Astrocyte of the cerebellum (primary cell): ENCODE results near the gene ROCK2.

Experiments
- DNase-seq: peaks from one replicate; pipeline ENCODE4 v3.0.0-alpha.2; 2011; ENCODE audit warnings: low read depth
- H3K4me3 ChIP-seq: 2 replicates; pipeline ENCODE4 v1.5.1; 2011; ENCODE audit warnings: mild to moderate bottlenecking, low read depth, low read length, moderate library complexity
- CTCF ChIP-seq: IDR thresholded peaks from 2 replicates; pipeline ENCODE4 v1.5.1; 2012; ENCODE audit warnings: low read length, low read depth, moderate library complexity, mild to moderate bottlenecking; ENCODE audit errors: missing control alignments
- in situ Hi-C: cut with HindIII; loops from 2 replicates; pipeline ENCODE4 v1.10.0; 2017; ENCODE audit warnings: low sequenced_read_pairs

Gene ROCK2

DNA sequence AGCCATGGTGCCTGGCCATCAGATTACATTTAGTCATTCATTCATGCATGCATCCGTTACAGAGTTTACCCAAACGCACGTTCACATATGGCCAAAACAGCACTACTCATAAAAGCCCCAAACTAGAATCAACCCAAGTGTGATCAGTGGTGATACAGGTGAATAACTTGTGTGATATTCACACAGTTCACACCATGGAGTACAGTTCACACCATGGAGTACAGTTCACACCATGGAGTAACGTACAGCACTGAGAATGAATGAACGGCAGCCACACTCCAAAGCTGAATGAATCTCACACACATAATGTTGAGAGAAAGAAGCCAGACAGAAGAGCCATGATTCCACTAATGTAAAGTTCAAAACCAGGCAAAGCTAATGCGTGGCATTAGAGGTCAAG, 201.4 kb downstream of the ROCK2 start:
- in situ Hi-C loops, result loop anchor here (25.0 kb wide), 1 partner anchor 269 kb away; no protein-coding TSS in a partner anchor
- no peak for DNase-seq
- TF ChIP-seq CTCF, result no peak
- H3K4me3 ChIP-seq, result no peak overlapping the region

DNA sequence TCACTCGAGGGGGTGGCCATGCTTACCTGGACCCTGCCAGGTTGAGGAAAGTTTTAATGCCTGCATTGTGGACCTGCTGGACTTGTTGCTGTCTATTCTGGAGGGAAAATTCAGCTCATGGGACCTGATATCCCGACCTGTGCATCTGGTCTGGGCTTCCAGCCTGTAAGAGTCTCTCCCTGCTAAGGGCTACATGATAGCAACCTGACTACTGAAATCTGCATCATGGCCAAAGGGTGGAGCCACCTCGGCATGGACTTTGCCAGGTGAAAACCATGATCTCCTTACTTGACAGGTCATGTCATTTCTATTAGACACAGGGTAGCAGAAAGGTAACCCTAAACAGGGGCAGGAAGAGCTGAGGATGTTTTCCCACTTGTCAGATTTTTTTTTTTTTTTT, 202.1 kb downstream of the ROCK2 start:
- in situ Hi-C loops, result loop anchor here (25.0 kb wide), 1 partner anchor 270 kb away; no protein-coding TSS in a partner anchor
- H3K4me3 ChIP-seq, result no peak overlapping the region
- TF ChIP-seq CTCF, result no peak
- no peak for DNase-seq

DNA sequence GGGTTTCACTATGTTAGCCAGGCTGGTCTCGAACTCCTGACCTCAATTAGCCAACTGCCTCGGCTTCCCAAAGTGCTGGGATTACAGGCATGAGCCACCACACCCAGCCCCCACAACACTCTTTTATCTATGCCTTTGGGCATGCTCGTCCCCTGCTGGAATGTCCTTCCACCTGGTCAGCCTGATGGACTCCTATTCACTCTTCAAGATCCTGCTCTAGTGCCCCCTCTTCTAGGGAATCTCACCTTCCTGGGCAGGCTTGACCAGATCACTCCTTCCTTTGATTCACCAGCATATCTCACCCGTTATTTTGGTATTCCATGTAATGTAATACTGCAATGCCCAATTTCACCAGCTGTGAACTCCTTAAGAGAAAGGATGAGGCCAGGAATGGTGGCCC, 203.1 kb downstream of the ROCK2 start:
- no peak overlapping the region for H3K4me3 ChIP-seq
- no peak for DNase-seq
- in situ Hi-C loops, result loop anchor here (25.0 kb wide), 1 partner anchor 271 kb away; no protein-coding TSS in a partner anchor
- TF ChIP-seq CTCF, result no peak

DNA sequence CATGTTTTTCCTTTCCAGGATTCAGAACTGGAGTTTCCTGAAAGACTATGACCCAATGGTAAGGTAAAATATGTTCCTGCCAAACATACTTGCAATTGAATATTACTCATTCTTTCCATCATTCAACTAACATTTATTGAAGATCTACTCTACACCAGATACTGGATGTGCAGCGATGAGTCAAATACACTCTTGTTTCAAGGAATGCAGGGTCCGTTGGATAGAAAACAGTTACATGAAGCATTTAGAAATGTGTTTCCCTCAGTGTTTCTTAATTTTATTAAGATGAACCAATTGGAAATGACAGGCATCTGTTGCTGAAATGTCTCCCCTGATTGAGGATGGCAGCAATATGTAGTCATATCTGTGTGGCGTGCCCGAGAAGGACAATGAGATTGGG, 203.9 kb downstream of the ROCK2 start:
- TF ChIP-seq CTCF, result no peak

GRCh38 chr2:11134349-11134748, 210.1 kb downstream of the ROCK2 start:
- no peak overlapping the region for H3K4me3 ChIP-seq
- no peak for DNase-seq
- in situ Hi-C loops, result loop anchor here (5.0 to 25.0 kb wide), 3 partner anchors 73 to 312 kb away; no protein-coding TSS in a partner anchor
- no peak for TF ChIP-seq CTCF

More for the DNA sequence above, 203.9 kb downstream of the ROCK2 start:
- in situ Hi-C loops, result loop anchor here (25.0 kb wide), 1 partner anchor 272 kb away; no protein-coding TSS in a partner anchor
- H3K4me3 ChIP-seq, result no peak overlapping the region
- DNase-seq, result no peak

DNA sequence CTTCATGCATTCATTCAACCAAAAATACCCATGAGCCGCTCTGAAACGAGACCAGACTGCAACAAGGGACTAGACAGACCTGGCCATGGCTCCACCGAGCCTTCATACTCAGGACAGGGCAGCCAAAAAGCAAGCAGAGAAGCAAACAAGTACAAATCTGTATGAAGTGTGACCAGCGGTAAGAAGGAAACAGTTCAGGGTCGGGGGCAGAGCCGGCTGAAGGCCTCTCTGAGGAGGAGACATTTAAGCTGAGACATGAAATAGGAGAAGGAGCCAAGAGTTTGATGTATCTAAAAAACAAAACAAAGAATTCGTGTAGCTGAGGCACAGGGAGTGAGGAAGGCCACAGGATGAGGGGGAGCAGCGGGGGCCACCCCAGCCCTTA, 210.5 kb downstream of the ROCK2 start:
- in situ Hi-C loops, result loop anchor here (5.0 to 25.0 kb wide), 3 partner anchors 73 to 312 kb away; no protein-coding TSS in a partner anchor
- DNase-seq, result no peak
- no peak overlapping the region for H3K4me3 ChIP-seq
- no peak for TF ChIP-seq CTCF
